Breast epithelium (tissue), 4 donors: ENCODE results near the gene CHCHD10. TPM values are rescaled to one million over a fixed set of nuclear protein-coding genes. Genes with fewer than 3 reads are reported as not detected.

Source experiments
- DNase-seq, 2 donors: peaks; one replicate each; pipeline ENCODE4 v3.0.0-alpha.2; 2019; ENCODE audit warnings: low spot score in 2 of 2
- H3K27ac ChIP-seq, 2 donors: fragments of 200-600 bp; sonication (generic) in 1 of 2; one replicate each; pipeline ENCODE4 v1.5.1; 2016 to 2019; ENCODE audit warnings: mild to moderate bottlenecking in 1 of 2
- H3K27me3 ChIP-seq, 2 donors: fragments of 200-600 bp; sonication (generic) in 1 of 2; one replicate each; pipeline versions ENCODE4 v1.5.1 to v1.6.0; 2017 to 2019; ENCODE audit warnings: control low read depth in 1 of 2, mild to moderate bottlenecking in 1 of 2
- H3K36me3 ChIP-seq: fragments of 200-600 bp; one replicate; pipeline ENCODE4 v1.5.1; 2019
- H3K4me1 ChIP-seq, 2 donors: fragments of 200-600 bp; sonication (generic); one replicate each; pipeline ENCODE4 v1.5.1; 2016 to 2019; ENCODE audit warnings: control low read depth in 1 of 2
- H3K4me3 ChIP-seq, 3 donors: fragments of 200-600 bp; sonication (generic); 1 replicate in 2 of 3; 2 replicates in 1 of 3; pipeline ENCODE4 v1.5.1; 2016 to 2019; ENCODE audit warnings: mild to moderate bottlenecking in 3 of 3, moderate library complexity in 2 of 3
- H3K9me3 ChIP-seq, 2 donors: fragments of 200-600 bp; sonication (generic) in 1 of 2; one replicate each; pipeline ENCODE4 v1.5.1; 2016 to 2019; ENCODE audit warnings: control low read depth in 1 of 2
- CTCF ChIP-seq, 3 donors: fragments of 450-650 bp; IDR thresholded peaks; one replicate each; pipeline ENCODE4 v1.5.1; 2016 to 2017; ENCODE audit warnings: antibody characterized with exemption in 3 of 3, mild to moderate bottlenecking in 3 of 3, moderate library complexity in 3 of 3
- POLR2A ChIP-seq: fragments of 450-650 bp; IDR thresholded peaks from one replicate; pipeline ENCODE4 v1.6.1; 2016; ENCODE audit warnings: antibody characterized with exemption, mild to moderate bottlenecking, moderate library complexity
- POLR2AphosphoS5 ChIP-seq, 3 donors: sonication (generic); formaldehyde crosslinking; IDR thresholded peaks; one replicate each; pipeline ENCODE4 v1.6.1; 2017; ENCODE audit warnings: antibody characterized with exemption in 3 of 3
- intact Hi-C: fragments of 100-400 bp; cut with DNase I; formaldehyde crosslinking; loops from one replicate; pipeline ENCODE4 v1.15.1; 2023; ENCODE audit warnings: low total_unique reads
- total RNA-seq, 3 donors: library from RNA; depleted of rRNA; stranded (reverse); fragments of >200 nt; gene quantifications; one replicate each; pipeline ENCODE4 v1.1.0, GENCODE V29; 2016

CHCHD10 gene
- total RNA-seq, 3 donors from 2014 or later: 5.6 to 22.8 (median 21.4) TPM

- H3K9me3 ChIP-seq: no peaks in the 10 kb centered on the region
- no peak overlapping the region for H3K4me3 ChIP-seq
- intact Hi-C loops: no loop called here
- no peak overlapping the region for H3K27ac ChIP-seq
- DNase-seq: no peak
- H3K36me3 ChIP-seq: peaks cover 10% of the 10 kb centered on the region
- TF ChIP-seq POLR2A: no peak
- no peak for TF ChIP-seq CTCF (IDR thresholded peaks at IDR 0.05)
- TF ChIP-seq POLR2AphosphoS5 (IDR thresholded peaks at IDR 0.05): no peak
- H3K4me1 ChIP-seq: no peaks in the 10 kb centered on the region
- no peaks in the 10 kb centered on the region for H3K27me3 ChIP-seq
Measured at GRCh38 chr22:23801238-23801821, 33.6 kb upstream of the CHCHD10 start.

GRCh38 chr22:23800297-23801237, 32.8 kb upstream of the CHCHD10 start:
- no peak for DNase-seq
- TF ChIP-seq CTCF (IDR thresholded peaks at IDR 0.05) (no peak), POLR2A (no peak), POLR2AphosphoS5 (IDR thresholded peaks at IDR 0.05) (no peak)
- Histone ChIP-seq H3K27me3 (no peaks in the 10 kb centered on the region), H3K4me3 (no peak overlapping the region), H3K9me3 (no peaks in the 10 kb centered on the region), H3K4me1 (no peaks in the 10 kb centered on the region), H3K36me3 (peaks cover 10% of the 10 kb centered on the region), H3K27ac (no peak overlapping the region)
- intact Hi-C loops: no loop called here

DNA sequence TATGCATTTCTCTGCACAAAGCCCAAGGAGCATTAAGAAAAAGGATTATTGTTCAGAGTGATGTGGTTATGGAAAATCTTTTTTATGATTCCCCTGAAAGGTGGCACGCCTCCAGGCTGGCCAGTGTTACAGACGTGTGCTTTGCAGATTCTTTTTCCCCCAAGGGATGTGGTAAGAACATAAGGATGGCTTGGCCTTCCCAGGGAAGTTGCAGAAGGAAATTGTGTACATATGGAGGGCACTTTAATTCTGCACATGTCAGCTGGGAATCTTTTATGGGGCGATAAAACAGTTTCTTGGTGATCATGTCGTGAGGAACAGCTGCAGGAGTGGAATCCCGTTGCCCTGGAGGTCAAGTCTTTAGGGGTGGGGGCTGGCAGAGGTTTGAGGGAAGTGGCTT, 28.7 kb upstream of the CHCHD10 start:
- Histone ChIP-seq H3K4me3 (no peak overlapping the region), H3K9me3 (no peaks in the 10 kb centered on the region), H3K36me3 (peaks cover 3% of the 10 kb centered on the region), H3K4me1 (no peaks in the 10 kb centered on the region), H3K27me3 (no peaks in the 10 kb centered on the region), H3K27ac (no peak overlapping the region)
- TF ChIP-seq POLR2A (no peak), CTCF (IDR thresholded peaks at IDR 0.05) (no peak), POLR2AphosphoS5 (IDR thresholded peaks at IDR 0.05) (no peak)
- DNase-seq: no peak
- intact Hi-C loops: no loop called here

- no peaks in the 10 kb centered on the region for H3K27me3 ChIP-seq
- no peaks in the 10 kb centered on the region for H3K4me1 ChIP-seq
- no peak for DNase-seq
- intact Hi-C loops: no loop called here
- no peaks in the 10 kb centered on the region for H3K9me3 ChIP-seq
- H3K36me3 ChIP-seq: no peaks in the 10 kb centered on the region
- TF ChIP-seq POLR2AphosphoS5 (IDR thresholded peaks at IDR 0.05) (no peak), CTCF (IDR thresholded peaks at IDR 0.05) (no peak), POLR2A (no peak)
- no peak overlapping the region for H3K27ac ChIP-seq
- H3K4me3 ChIP-seq: no peak overlapping the region
Measured at GRCh38 chr22:23793326-23793725, 25.6 kb upstream of the CHCHD10 start.
